Measurements from ENCODE around the gene ZBTB21. TPM values are rescaled to one million over a fixed set of nuclear protein-coding genes. Genes with fewer than 3 reads are reported as not detected.

ZBTB21 gene
- total RNA-seq, 1 donor from 2014 or later = 21.2 TPM

- H3K4me3 Mint-ChIP-seq (ENCODE audit: unreplicated experiment) = no peak overlapping the region
- peaks cover 4% of the 10 kb centered on the region for H3K27me3 Mint-ChIP-seq (ENCODE audit: low read depth)
- DNase-seq (ENCODE audit: low spot score) = no peak
- no peak overlapping the region for H3K27ac Mint-ChIP-seq (ENCODE audit: unreplicated experiment)
- H3K36me3 Mint-ChIP-seq (ENCODE audit: low read depth) = peaks cover 1% of the 10 kb centered on the region
- TF ChIP-seq CTCF (IDR thresholded peaks at IDR 0.05) = no peak
- H3K4me1 Mint-ChIP-seq (ENCODE audit: low read depth) = peaks cover 9% of the 10 kb centered on the region
- peaks cover 3% of the 10 kb centered on the region for H3K9me3 Mint-ChIP-seq (ENCODE audit: low read depth)
Observed at GRCh38 chr21:42019706-42020105, 9.5 kb upstream of the ZBTB21 start.

GRCh38 chr21:42019101-42019605 is 9.0 kb upstream of the ZBTB21 start:
- DNase-seq (ENCODE audit: low spot score) = no peak
- H3K27ac Mint-ChIP-seq (ENCODE audit: unreplicated experiment) = no peak overlapping the region
- no peak for TF ChIP-seq CTCF (IDR thresholded peaks at IDR 0.05)
- peaks cover 7% of the 10 kb centered on the region for H3K9me3 Mint-ChIP-seq (ENCODE audit: low read depth)
- peaks cover 2% of the 10 kb centered on the region for H3K36me3 Mint-ChIP-seq (ENCODE audit: low read depth)
- H3K27me3 Mint-ChIP-seq (ENCODE audit: low read depth) = peaks cover 4% of the 10 kb centered on the region
- H3K4me1 Mint-ChIP-seq (ENCODE audit: low read depth) = peaks cover 9% of the 10 kb centered on the region
- H3K4me3 Mint-ChIP-seq (ENCODE audit: unreplicated experiment) = no peak overlapping the region

- Mint-ChIP-seq H3K36me3 (ENCODE audit: low read depth) (peaks cover 2% of the 10 kb centered on the region), H3K4me1 (ENCODE audit: low read depth) (peaks cover 18% of the 10 kb centered on the region), H3K27me3 (ENCODE audit: low read depth) (peaks cover 4% of the 10 kb centered on the region), H3K27ac (ENCODE audit: unreplicated experiment) (no peak overlapping the region), H3K9me3 (ENCODE audit: low read depth) (peaks cover 7% of the 10 kb centered on the region), H3K4me3 (ENCODE audit: unreplicated experiment) (no peak overlapping the region)
- TF ChIP-seq CTCF (IDR thresholded peaks at IDR 0.05) = no peak
- DNase-seq (ENCODE audit: low spot score) = no peak
Observed at GRCh38 chr21:42017022-42017421, 6.9 kb upstream of the ZBTB21 start.

- H3K36me3 Mint-ChIP-seq (ENCODE audit: low read depth) = peaks cover 2% of the 10 kb centered on the region
- H3K27ac Mint-ChIP-seq (ENCODE audit: unreplicated experiment) = no peak overlapping the region
- H3K4me3 Mint-ChIP-seq (ENCODE audit: unreplicated experiment) = no peak overlapping the region
- no peak for DNase-seq (ENCODE audit: low spot score)
- H3K27me3 Mint-ChIP-seq (ENCODE audit: low read depth) = peaks cover 4% of the 10 kb centered on the region
- no peak for TF ChIP-seq CTCF (IDR thresholded peaks at IDR 0.05)
- peaks cover 7% of the 10 kb centered on the region for H3K9me3 Mint-ChIP-seq (ENCODE audit: low read depth)
- peaks cover 13% of the 10 kb centered on the region for H3K4me1 Mint-ChIP-seq (ENCODE audit: low read depth)
Observed at GRCh38 chr21:42016364-42016985, 6.3 kb upstream of the ZBTB21 start.

GRCh38 chr21:42013931-42014330 is 3.8 kb upstream of the ZBTB21 start:
- no peak overlapping the region for H3K4me3 Mint-ChIP-seq (ENCODE audit: unreplicated experiment)
- peaks cover 15% of the 10 kb centered on the region for H3K4me1 Mint-ChIP-seq (ENCODE audit: low read depth)
- DNase-seq (ENCODE audit: low spot score) = no peak
- no peak for TF ChIP-seq CTCF (IDR thresholded peaks at IDR 0.05)
- peaks cover 2% of the 10 kb centered on the region for H3K36me3 Mint-ChIP-seq (ENCODE audit: low read depth)
- no peaks in the 10 kb centered on the region for H3K27me3 Mint-ChIP-seq (ENCODE audit: low read depth)
- peaks cover 7% of the 10 kb centered on the region for H3K9me3 Mint-ChIP-seq (ENCODE audit: low read depth)
- H3K27ac Mint-ChIP-seq (ENCODE audit: unreplicated experiment) = no peak overlapping the region

Measured in chondrocyte (in vitro differentiated cells).